ENCODE data around the gene RASAL2. TPM values are rescaled to one million over a fixed set of nuclear protein-coding genes. Genes with fewer than 3 reads are reported as not detected.

Gene RASAL2
- polyA plus RNA-seq, 1 experiment: 21.4 TPM

DNA sequence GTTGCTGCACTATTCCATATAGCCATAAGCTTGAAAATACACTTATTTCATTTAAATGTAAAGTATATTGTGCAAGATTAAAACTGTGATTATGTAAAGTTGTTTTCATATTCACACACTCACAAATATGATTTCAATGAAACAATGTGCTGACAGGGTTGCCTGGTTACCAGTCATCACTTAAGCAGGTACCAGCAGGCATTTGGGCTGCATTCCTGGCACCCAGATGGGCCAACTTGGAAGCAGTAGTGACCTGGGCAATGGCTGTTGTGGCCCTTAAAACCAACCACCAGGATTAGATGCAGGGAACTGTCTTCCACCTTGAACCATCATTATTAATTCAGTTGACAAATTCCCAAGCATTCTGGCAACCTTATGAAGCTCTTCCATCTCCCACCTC lies 45.0 kb upstream of the RASAL2 start:
- ChIA-PET POLR2A (no interaction called here), CTCF (interaction anchor here (0.7 to 1.5 kb wide), 3 partner anchors 11 to 250 kb away, joined by 3 to 11 read pairs (median 5); no protein-coding TSS in a partner anchor)
- no peak for DNase-seq (ENCODE audit: low read depth, low spot score)
- no peak overlapping the region for H3K4me3 ChIP-seq (ENCODE audit: low read depth, low read length)
- no peaks in the 10 kb centered on the region; the same call in 1 of the 2 replicates for H3K9me3 ChIP-seq (ENCODE audit: control insufficient read depth, insufficient read depth, low read length)
- H3K27ac ChIP-seq (ENCODE audit: low read depth, low read length): no peak overlapping the region
- TF ChIP-seq, protein P1, sequence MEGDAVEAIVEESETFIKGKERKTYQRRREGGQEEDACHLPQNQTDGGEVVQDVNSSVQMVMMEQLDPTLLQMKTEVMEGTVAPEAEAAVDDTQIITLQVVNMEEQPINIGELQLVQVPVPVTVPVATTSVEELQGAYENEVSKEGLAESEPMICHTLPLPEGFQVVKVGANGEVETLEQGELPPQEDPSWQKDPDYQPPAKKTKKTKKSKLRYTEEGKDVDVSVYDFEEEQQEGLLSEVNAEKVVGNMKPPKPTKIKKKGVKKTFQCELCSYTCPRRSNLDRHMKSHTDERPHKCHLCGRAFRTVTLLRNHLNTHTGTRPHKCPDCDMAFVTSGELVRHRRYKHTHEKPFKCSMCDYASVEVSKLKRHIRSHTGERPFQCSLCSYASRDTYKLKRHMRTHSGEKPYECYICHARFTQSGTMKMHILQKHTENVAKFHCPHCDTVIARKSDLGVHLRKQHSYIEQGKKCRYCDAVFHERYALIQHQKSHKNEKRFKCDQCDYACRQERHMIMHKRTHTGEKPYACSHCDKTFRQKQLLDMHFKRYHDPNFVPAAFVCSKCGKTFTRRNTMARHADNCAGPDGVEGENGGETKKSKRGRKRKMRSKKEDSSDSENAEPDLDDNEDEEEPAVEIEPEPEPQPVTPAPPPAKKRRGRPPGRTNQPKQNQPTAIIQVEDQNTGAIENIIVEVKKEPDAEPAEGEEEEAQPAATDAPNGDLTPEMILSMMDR (IDR thresholded peaks at IDR 0.05; ENCODE audit: low read depth, low read length): no peak
- H3K27me3 ChIP-seq (ENCODE audit: control insufficient read depth, insufficient read depth, low read length): no peaks in the 10 kb centered on the region

DNA sequence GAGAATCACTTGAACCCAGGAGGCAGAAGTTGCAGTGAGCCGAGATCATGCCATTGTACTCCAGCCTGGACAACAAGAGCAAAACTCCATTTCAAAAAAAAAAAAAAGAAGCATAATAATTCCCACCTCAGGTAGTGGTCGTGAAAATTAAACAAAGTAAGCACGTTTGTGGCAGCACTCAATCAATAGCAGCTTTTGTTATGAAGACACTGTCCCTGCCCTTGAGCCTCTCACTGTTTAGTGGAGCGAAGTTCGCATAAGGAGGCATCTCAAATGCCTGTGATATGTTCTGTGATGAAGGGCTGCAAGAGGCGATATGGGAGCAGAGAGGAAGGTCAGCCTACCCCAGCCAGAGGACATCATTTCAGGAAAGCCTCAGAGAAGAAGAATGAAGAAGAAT lies 43.8 kb upstream of the RASAL2 start:
- no peak overlapping the region for H3K27ac ChIP-seq (ENCODE audit: low read depth, low read length)
- no peak for DNase-seq (ENCODE audit: low read depth, low spot score)
- ChIA-PET POLR2A (no interaction called here), CTCF (interaction anchor here (1.1 to 1.8 kb wide), 3 partner anchors 18 to 249 kb away, joined by 3 to 11 read pairs (median 5); no protein-coding TSS in a partner anchor)
- no peaks in the 10 kb centered on the region for H3K27me3 ChIP-seq (ENCODE audit: control insufficient read depth, insufficient read depth, low read length)
- TF ChIP-seq, protein P1 (IDR thresholded peaks at IDR 0.05; ENCODE audit: low read depth, low read length): no peak
- H3K9me3 ChIP-seq (ENCODE audit: control insufficient read depth, insufficient read depth, low read length): no peaks in the 10 kb centered on the region
- H3K4me3 ChIP-seq (ENCODE audit: low read depth, low read length): no peak overlapping the region

DNA sequence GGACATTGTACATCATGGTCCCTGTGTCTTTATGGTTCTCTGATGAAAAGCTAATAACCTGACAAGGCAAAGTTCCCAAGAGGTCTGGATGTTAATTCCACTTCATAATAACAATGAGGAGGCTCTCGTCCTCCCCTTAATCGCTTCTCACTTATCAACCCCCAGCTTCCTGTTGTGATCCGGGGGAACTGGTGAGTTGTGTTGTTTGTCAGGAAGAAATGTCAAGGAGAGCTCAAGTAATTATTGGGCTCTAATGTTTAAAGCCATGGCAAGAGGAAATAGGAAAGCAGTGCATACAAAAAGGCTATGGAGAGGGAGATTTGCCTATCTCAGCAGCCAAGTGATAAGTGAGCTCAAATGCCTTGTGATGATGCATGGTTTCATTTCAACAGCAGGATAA lies 42.8 kb upstream of the RASAL2 start:
- no peaks in the 10 kb centered on the region for H3K9me3 ChIP-seq (ENCODE audit: control insufficient read depth, insufficient read depth, low read length)
- no peak for DNase-seq (ENCODE audit: low read depth, low spot score)
- TF ChIP-seq, protein P1 (IDR thresholded peaks at IDR 0.05; ENCODE audit: low read depth, low read length): no peak
- POLR2A ChIA-PET: no interaction called here
- no peak overlapping the region for H3K27ac ChIP-seq (ENCODE audit: low read depth, low read length)
- no peaks in the 10 kb centered on the region for H3K27me3 ChIP-seq (ENCODE audit: control insufficient read depth, insufficient read depth, low read length)
- H3K4me3 ChIP-seq (ENCODE audit: low read depth, low read length): no peak overlapping the region
- CTCF ChIA-PET: interaction anchor here (1.3 to 2.4 kb wide), 4 partner anchors 14 to 232 kb away, joined by 4 to 13 read pairs (median 7); no protein-coding TSS in a partner anchor

DNA sequence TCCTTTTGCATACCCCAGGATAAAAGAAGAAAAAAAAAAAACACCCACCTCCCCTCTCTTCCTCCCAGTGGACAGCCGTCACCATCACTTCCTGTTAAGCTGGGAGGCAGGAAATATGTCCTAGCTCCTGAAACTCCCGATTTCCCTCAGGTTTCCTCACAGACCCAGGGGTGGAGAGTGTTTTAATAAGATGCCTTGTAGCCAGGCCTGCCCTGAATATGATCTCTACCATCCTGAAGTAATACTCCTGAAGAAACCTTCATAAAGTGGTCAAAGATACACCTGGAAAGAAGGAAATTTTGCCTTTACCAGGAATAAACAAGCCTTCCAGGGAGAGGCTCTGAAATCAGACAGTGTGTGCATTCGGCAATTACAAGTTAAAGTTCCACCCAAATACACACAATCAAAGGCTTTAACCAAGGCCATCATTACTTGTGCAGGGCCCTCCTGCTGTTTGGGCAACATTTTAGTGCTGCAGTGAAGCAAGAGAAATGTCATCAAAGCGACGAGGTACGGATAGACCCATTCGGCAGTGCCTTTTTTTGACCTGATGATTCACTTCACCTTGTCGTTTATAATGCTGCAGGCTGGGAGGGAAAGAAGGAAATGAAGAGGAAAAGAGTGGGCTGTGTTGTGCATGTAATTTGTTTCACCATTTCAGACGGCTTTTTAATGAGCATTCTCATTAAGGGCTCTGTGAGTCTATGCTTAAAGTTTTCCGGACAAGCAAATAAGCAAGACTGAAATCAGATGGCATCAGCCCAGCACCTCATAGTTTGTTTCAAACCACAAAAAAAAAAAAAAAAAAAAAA lies 41.0 kb upstream of the RASAL2 start:
- CTCF ChIA-PET: interaction anchor here (0.6 to 2.4 kb wide), 4 partner anchors 19 to 219 kb away, joined by 3 to 13 read pairs (median 4); no protein-coding TSS in a partner anchor
- DNase-seq (ENCODE audit: low read depth, low spot score): no peak
- TF ChIP-seq, protein P1 (IDR thresholded peaks at IDR 0.05; ENCODE audit: low read depth, low read length): no peak
- Histone ChIP-seq H3K27me3 (ENCODE audit: control insufficient read depth, insufficient read depth, low read length) (no peaks in the 10 kb centered on the region), H3K4me3 (ENCODE audit: low read depth, low read length) (no peak overlapping the region), H3K27ac (ENCODE audit: low read depth, low read length) (no peak overlapping the region), H3K9me3 (ENCODE audit: control insufficient read depth, insufficient read depth, low read length) (no peaks in the 10 kb centered on the region)
- POLR2A ChIA-PET: no interaction called here

DNA sequence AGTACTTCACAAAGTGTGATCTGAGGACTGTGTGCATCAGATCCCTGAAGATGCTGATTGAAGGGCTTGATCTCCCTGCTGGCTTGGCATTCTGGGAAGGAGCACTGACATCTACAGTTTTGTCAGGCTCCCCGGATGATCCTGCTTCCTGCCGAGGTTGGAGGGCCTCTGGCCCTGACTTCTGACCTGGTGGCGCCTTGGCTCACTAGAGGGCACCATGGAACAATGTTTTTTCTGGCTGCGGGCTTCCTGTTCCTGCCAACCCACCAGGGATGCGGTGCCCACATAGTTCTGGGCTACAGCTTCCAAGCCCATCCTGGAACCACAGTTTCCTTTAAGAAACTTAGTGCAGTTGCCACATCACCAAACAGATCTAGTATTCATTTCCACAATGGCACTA lies 38.8 kb upstream of the RASAL2 start:
- Histone ChIP-seq H3K27ac (ENCODE audit: low read depth, low read length) (no peak overlapping the region), H3K4me3 (ENCODE audit: low read depth, low read length) (no peak overlapping the region), H3K9me3 (ENCODE audit: control insufficient read depth, insufficient read depth, low read length) (no peaks in the 10 kb centered on the region), H3K27me3 (ENCODE audit: control insufficient read depth, insufficient read depth, low read length) (no peaks in the 10 kb centered on the region)
- ChIA-PET CTCF (no interaction called here), POLR2A (no interaction called here)
- TF ChIP-seq, protein P1 (IDR thresholded peaks at IDR 0.05; ENCODE audit: low read depth, low read length): peak; percentile 12; the same call in 1 of the 2 replicates
- no peak for DNase-seq (ENCODE audit: low read depth, low spot score)

Data from AG04450 (cell line).